Erythroblast (primary cell): ENCODE results near the gene FOSL1.

Source experiments
- GATA1 ChIP-seq: IDR thresholded peaks from 2 replicates; pipeline ENCODE4 v1.6.1; 2011; ENCODE audit warnings: low read depth, mild to moderate bottlenecking, control low read depth, low read length, moderate library complexity
- POLR2A ChIP-seq: IDR thresholded peaks from 2 replicates; pipeline ENCODE4 v1.6.1; 2011; ENCODE audit warnings: mild to moderate bottlenecking, low read length

- TF ChIP-seq POLR2A: no peak
- TF ChIP-seq GATA1: no peak
Observed at GRCh38 chr11:65885808-65886536, 14.2 kb downstream of the FOSL1 start.
